ENCODE results near the gene CALM1. TPM values are rescaled to one million over a fixed set of nuclear protein-coding genes. Genes with fewer than 3 reads are reported as not detected.

The CALM1 gene
- total and polyA plus RNA-seq, 2 donors (not counting 3 experiments of a cell fraction or from before 2014, with no cell fraction given), result 476 to 731 TPM

GRCh38 chr14:90398841-90399540, 2.2 kb downstream of the CALM1 start:
- no peak for TF ChIP-seq FOS (IDR thresholded peaks at IDR 0.05; ENCODE audit: borderline replicate concordance, insufficient read depth, low read length)
- TF ChIP-seq MYC (IDR thresholded peaks at IDR 0.05; ENCODE audit: low read depth, low read length), result no peak
- TF ChIP-seq POLR2AphosphoS5 (IDR thresholded peaks at IDR 0.05; ENCODE audit: insufficient read depth, low read depth, low read length), result no peak
- no peak for TF ChIP-seq MAX (IDR thresholded peaks at IDR 0.05; ENCODE audit: insufficient read depth, insufficient read length)
- TF ChIP-seq CTCF (IDR thresholded peaks at IDR 0.05; ENCODE audit: extremely low read depth in 1 of 2, insufficient read depth in 1 of 2, low read depth in 1 of 2, low read length in 2 of 2), result no peak
- no peak for TF ChIP-seq GATA2 (IDR thresholded peaks at IDR 0.05; ENCODE audit: insufficient read depth, insufficient read length, low read depth, low read length)
- TF ChIP-seq POLR2A (IDR thresholded peaks at IDR 0.05; ENCODE audit: low read depth, low read length), result no peak
- TF ChIP-seq JUN (IDR thresholded peaks at IDR 0.05; ENCODE audit: borderline replicate concordance, insufficient read depth, insufficient read length, low read depth), result no peak
- TF ChIP-seq EZH2 (IDR thresholded peaks at IDR 0.05; ENCODE audit: borderline replicate concordance, low read depth, low read length, severe bottlenecking), result no peak
- POLR2A ChIA-PET, result interaction anchor here (1.0 kb wide), 2 partner anchors 12 to 45 kb away, joined by 3 to 4 read pairs; no protein-coding TSS in a partner anchor
- no peak overlapping the region for H2AFZ ChIP-seq (ENCODE audit: low read depth, low read length)
- H3K4me1 ChIP-seq (ENCODE audit: control insufficient read depth, extremely low read depth, insufficient read depth, low read length), result peaks cover 35% of the 10 kb centered on the region
- H3K9me1 ChIP-seq (replicated peaks; ENCODE audit: control insufficient read depth, extremely low read depth, insufficient read depth, low read length), result no peaks in the 10 kb centered on the region
- DNase-seq (ENCODE audit: low read depth, low spot score), result peak; percentile 31
- FAIRE-seq, result no peak
- H3K27me3 ChIP-seq (ENCODE audit: control insufficient read depth in 2 of 2, insufficient read depth in 2 of 2, low read length in 2 of 2), result no peaks in the 10 kb centered on the region
- peak overlapping the region; percentile 90 for H3K4me2 ChIP-seq (ENCODE audit: insufficient read depth, low read length)
- H3K27ac ChIP-seq (ENCODE audit: insufficient read depth, low read depth, low read length), result peak overlapping the region; percentile 14
- BruUV-seq (replicated peaks), result no TSS peak
- intact Hi-C loops (cut with micrococcal nuclease) (loop anchor here (1.0 to 5.0 kb wide), 11 partner anchors 10 to 403 kb away; no protein-coding TSS in a partner anchor), dilution Hi-C loops (cut with MboI; ENCODE audit: extremely low pct_ligation_motif_present, low sequenced_read_pairs) (no loop called here)
- peak overlapping the region; percentile 50 to 78 (median 77) for H3K4me3 ChIP-seq (replicated peaks in 1 of 3; ENCODE audit: insufficient read depth in 1 of 3, low read depth in 1 of 3, low read length in 3 of 3)
- H4K20me1 ChIP-seq (replicated peaks; ENCODE audit: control insufficient read depth, extremely low read depth, insufficient read depth, low read length), result peaks cover 6% of the 10 kb centered on the region
- H3K36me3 ChIP-seq (ENCODE audit: control insufficient read depth in 2 of 2, extremely low read depth in 1 of 2, insufficient read depth in 2 of 2, low read length in 2 of 2), result peaks cover 24 to 37% of the 10 kb centered on the region in 2 experiments
- H3K79me2 ChIP-seq (ENCODE audit: control insufficient read depth, insufficient read depth, low read length), result peaks cover 54% of the 10 kb centered on the region
- no peaks in the 10 kb centered on the region for H3K9me3 ChIP-seq (replicated peaks; ENCODE audit: control insufficient read depth, insufficient read depth, low read length)
- CTCF ChIA-PET, result interaction anchor here (0.7 to 3.4 kb wide), 45 partner anchors 10 to 504 kb away, joined by 3 to 63 read pairs (median 6); no protein-coding TSS in a partner anchor
- peak overlapping the region; percentile 54 for H3K9ac ChIP-seq (replicated peaks; ENCODE audit: extremely low read depth, insufficient read depth, low read length)
